Daoy (cell line): ENCODE data around the gene MAD1L1. TPM values are rescaled to one million over a fixed set of nuclear protein-coding genes. Genes with fewer than 3 reads are reported as not detected.

Experiments
- DNase-seq: peaks from one replicate; pipeline ENCODE4 v3.0.0-alpha.2; 2015; ENCODE audit warnings: low read depth
- total RNA-seq: library from RNA; depleted of rRNA; stranded (reverse); fragments of >200 nt; shearing (Covaris generic); gene quantifications from 2 replicates; pipeline ENCODE4 v1.2.3, GENCODE V29; 2014

MAD1L1 gene
- total RNA-seq, 1 experiment from 2014 or later = 103 TPM

DNA sequence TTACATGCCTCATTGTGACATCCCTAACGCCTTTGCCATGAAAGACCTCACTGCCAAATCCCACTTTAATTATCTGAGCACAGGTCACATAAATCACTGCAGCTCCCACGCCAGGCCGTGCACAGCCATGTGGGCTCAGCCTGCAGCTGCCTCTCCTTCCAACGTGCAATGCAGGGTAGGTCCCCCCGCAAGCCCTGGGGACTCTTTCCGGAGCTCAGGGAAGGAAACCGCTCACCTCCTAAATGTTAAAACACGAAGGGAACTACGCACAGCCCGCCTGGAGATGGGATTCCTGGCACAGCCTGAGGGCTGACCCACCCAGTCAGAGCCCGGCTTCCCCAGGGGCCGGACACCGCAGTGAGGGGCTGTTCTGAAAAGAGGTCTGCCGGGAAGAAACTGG, 128.0 kb downstream of the MAD1L1 start:
- no peak for DNase-seq

DNA sequence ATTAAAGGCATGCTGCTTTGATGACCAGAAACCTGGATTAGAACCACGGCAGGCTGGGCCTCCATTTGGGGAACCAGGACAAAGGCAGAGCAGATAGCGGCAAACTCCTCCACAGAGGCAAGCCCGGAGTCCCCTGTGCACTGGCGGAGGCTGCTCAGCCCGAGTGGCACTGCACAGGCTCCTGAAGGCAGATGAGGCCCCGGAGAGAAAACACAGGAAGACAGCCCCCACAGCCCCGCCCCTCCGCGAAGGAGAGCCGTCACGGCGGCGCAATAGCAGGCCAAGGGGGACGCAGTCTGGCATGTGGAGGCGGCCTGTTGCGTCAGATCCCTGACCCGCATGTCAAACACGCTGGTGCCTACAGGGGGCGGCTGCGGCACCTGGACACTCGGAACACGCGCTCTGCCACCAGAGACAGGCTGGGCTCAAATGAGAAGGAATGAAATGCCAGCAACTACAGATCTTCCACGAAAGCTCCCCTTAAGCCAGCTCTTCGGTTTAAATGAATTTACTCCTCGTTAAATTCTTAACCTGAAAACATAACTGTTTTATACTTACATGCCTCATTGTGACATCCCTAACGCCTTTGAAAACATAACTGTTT, 128.5 kb downstream of the MAD1L1 start:
- peak; percentile 84 for DNase-seq

DNA sequence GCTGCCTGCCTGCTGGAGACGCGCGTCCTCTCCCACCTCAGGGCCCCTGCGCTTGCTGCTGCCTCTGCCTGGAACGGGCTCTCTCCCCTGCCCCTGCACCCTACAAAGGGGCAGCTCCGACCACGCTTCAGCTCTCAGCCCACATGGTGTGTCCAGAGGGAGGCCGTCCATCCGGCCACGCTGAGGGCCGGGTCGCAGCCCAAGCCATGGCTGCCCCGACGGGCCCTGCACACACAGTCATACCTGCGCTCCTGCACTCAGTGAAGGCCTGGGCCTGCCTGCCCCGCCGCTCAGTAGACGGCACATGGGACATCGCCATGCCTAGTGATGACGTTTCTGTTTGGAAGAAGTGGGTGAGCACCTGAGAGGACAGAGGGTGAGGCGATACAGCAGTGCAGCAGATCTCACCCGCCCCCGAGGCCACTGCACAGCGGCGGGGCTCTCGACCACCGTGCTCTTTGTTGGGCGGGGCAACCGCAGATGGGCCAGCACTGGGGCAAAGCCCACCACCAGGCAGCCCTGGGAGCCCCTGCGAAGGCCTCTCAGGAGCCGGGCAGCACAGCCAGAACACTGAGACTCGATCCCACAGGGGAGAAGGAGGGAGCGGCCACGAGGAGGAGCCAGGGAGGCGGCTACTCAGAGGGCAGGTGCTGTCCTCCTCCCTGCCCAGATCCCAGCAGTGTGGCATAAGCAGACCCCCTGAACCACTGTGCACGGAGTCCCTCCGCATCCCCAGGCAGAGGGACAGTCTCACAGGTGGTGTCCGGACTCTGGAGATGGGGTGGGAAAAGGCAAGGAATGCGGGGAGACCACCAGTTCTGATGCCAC, 129.5 kb downstream of the MAD1L1 start:
- no peak for DNase-seq

DNA sequence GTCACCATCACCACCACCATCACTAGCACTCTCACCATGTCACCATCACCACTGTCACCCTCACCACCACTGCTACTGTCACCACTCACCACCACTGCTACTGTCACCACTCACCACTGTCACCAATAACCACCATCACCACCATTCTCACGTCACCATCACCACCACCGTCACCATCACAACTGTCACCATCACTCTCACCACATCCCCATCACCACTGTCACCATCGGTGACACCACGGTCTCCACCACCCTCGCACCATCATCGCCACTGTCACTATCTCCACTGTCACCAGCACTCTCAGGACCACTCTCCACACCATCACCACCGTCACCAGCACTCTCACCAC, 130.4 kb downstream of the MAD1L1 start:
- DNase-seq = no peak

DNA sequence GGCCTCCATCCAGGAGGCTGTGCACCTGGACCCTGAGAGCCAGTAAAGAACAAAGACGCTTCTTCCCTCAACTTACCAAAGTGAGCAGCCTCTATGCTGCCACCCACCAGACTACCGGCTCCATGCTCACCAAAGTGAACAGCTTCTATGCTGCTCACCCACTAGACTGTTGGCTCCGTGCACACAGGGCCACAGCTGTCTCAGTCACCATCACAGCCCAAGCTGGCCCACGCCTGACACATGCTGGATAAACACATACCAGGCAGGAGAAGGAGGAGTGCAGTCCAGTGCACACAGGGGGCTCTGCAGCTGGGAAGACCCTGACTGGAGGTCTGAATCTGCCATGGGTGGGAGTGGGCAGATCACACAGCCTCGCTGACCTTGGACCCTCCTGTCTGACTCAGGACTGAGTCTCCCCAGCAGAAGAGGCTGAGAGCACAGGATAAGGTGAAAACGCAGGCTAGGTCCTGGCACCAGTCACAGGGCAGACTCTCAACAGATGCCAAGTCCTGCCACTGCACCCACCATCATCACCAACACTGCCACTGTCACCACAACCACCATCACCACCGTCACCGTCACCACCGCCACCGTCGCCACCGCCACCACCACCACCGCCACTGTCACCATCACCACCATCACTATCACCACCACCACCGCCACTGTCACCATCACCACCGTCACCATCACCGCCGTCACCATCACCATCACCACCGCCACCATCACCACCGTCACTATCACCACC, 130.9 kb downstream of the MAD1L1 start:
- DNase-seq = no peak

DNA sequence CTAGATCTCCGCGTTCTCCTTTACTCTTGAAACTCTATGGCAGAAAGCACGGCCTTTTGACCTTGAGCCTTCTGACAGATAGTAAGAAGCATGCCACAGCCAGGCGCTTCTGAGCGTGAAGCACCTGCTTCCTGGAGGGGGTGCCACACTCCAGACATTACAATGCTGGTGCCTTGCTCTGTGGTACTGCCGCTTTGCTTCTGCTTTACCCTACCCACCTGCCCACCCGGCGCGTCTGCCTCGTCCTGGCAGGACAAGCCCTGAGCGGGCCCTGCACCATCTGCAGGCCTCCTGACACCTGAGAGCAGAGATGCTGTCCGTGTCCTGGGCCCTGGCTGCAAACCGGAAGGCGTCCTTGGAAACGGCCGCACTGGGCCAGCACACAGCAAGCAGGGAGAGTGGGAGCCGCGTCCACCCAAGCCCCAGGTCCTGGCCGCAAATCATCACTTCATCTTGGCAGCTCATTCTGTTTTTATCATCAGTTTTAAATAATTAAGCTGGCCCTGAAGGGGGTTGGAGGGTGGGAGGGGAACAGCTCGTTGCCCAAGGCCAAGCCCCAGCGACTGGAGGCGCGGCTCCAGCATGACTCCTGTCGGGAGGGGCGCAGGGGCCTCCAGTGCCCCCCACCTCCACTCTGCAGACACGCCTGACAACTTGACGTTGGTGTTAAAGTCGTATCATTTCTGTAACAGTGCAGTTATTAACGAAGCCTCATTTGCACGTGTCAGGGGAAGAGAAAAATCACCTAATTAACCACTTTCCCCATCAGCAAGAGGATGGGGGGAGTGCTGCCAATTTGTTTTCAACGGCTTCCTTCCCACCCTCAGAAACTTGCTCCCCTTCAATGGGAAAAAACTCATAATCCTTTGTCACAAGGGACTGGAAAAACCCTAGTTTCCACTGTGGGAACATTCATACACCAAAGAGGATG, 132.2 kb downstream of the MAD1L1 start:
- no peak for DNase-seq

DNA sequence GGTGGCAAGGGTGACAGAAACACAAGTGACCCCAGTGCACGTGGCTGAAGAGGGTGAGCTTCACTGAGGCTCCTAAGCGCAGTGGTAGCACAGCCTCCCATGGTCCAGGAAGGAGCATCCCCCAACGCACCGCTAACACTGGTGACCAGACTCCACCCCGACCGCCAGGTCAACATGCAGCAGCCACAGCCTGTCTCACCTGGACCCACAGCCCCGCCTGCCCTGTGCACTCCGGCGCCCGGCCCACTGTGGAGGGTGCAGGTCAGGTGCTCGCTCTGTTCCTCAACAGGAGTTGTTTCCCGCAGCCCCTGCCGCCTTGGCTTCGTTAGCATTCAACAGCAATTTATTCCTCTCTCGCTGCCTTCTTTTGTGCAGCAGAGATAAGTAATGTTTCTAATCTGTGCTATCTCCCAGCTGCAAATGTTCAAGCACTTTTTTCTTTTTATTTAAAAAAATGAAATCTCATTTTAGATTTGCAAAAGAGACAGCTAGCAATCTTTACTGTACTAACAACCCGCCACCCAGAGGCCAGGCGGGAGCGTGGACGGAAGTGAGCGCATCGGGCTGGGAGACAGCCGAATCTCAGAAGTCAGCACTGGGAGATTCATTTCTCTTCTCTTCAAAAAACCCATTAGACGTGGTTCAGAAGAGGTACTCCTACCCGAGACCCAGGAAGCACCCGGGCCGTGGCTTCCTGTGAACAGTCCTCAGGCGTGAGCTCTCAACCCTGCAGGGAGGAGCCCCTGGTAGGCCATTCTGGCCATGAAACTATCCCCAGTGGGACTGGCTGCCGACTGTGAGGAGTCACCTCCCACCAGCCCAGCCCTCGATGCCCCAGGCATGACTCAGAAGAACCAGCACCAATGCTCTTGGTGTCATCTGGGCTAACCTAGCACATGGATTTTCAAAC, 133.4 kb downstream of the MAD1L1 start:
- DNase-seq = peak; percentile 35

DNA sequence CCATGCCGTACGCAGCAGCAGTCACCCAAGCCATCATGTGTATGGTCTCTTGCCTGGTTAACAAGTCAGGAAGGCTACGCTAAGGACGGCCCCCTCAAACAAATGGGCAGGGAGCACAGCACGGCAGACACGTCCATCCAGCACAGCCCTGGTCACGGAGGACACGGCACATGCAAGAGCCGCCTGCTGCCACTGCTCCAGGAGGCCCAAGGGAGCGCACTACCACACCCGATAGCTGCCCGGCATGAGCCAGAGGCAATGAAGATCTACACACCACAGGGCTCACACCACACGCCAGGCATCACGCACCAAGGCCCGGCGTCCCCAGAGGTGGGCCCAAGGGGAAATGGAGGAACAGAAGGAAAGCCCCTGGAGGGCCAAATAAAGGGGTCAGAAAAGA, 134.2 kb downstream of the MAD1L1 start:
- no peak for DNase-seq

DNA sequence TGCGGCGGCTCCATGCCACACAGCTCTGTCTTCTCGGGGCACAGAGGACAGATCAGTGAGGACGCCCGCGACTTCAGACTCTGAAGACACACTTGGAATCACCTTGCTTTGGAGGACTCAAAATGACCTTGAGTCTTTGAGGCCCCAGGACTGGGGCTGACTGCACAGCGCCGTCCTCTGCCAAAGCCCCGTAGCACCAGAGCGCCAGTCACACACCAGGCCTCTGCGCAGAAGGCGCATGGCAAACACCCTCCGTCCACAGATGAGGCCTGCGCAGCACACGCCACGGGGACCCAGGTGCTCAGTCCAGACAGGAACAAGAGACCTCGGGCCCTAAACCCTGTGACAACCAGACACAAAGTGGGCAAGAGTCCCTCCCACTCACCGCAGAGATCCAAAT, 134.7 kb downstream of the MAD1L1 start:
- DNase-seq = no peak

DNA sequence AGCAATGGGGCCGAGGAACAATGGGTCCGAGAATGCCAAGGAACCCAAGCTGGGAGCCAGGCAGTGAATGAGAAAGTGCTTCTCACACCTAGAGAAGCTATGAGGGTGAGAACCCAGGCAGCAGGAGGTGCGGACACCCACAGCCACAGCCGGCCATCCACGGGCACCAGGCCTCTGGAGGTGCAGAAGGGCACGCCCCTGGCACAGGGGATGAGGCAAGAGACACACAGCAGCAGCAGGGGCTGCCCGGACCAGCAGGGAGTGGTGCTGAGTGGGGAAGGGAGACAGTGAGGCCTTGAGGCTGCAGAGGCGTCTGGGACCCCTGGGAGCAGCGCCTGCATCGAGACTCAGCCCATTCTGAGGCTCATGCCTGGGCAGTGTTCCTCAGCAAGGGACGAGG, 135.3 kb downstream of the MAD1L1 start:
- no peak for DNase-seq

DNA sequence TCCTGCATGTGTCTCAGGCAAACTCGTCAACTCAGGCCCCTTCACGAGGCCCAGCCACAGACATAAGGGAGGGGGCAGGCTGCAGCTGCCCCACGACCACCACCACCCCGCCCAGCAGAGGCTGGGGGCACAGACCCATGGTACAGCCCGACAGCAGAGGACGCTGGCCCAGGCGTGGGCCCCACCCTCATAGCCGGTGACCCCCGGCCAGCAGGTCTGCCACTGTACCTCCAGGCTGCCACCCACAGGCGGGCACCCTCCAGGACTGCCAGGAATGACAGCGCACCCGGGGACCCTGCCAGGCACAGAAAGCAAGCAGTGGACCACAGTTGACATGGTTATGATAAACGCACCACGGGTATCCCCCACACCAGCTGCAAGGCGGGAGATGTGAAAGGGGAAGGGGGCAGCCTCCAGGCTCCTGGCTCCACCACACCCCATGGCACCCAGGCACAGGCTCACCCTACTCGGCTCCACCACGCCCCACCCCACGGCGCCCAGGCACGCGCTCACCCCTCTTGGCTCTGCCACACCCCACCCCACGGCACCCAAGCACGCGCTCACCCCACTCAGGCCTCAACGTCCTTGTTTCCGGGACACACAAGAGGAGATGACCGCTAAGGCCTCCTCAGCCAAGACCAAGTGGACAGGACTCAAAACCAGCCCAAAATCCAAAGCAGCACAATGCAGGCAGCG, 135.9 kb downstream of the MAD1L1 start:
- DNase-seq = no peak

DNA sequence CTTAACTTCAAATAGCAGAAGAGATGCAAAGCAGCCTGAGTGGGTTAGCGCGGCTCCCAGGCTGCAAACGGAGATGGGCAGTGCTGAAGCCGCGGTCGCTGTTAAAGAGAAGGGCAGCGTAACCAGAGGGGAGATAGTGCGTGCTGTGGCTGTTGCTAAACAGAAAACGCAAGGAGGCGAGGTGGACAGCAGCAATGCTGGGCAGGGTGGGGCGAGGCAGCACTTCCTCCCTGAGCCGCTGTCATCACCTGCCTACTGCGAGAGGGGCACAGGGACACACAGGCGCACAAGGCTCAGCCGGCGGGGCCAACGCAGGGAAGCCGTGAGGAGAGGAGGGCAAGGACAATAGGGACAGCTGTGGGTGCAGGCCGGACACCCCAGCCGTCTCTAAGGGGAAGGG, 137.3 kb downstream of the MAD1L1 start:
- DNase-seq = no peak

DNA sequence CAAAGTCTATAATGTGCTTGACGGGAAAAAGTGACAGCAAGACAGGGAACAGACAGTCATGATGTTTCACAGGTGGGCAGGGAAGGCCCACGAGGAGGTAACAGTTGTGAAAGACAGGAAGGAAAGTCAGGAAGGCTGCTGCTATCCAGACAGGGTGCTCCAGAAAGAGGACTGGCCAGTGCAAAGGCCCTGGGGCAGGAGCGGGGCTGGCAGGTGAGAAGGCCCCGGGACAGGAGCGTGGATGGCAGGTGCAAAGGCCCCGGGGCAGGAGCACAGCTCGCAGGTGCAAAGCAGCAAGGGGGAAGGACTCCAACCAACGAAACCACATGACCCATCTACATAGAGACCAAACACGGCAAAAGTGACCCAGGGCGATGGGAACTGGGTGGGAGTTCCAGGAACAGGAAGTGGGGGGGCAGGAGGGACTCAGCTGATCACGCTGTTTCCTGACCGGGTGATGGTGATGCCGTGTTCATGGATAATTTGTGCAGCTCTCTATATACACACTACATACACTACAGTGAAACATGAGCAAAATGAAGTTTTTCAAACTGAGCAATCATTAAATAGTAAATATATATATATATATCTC, 138.2 kb downstream of the MAD1L1 start:
- DNase-seq = no peak

DNA sequence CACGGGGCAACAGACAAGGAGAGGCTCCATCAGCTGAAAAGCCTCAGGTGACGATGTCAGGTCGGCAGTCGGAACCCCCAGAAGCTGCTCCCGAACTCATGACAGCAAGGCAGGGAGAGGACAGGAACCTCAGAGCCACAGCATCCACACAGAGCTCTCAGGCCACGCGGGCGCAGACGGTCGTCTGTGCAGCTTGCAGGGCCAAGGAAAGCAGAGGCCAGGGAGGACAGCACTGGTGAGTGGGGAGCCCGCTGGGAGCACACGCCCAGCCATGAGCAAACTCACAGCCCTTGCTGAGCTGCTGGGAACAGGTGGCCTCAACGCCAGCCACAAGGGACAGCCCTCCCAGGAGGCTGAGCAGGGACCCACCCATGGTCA, 138.9 kb downstream of the MAD1L1 start:
- no peak for DNase-seq

DNA sequence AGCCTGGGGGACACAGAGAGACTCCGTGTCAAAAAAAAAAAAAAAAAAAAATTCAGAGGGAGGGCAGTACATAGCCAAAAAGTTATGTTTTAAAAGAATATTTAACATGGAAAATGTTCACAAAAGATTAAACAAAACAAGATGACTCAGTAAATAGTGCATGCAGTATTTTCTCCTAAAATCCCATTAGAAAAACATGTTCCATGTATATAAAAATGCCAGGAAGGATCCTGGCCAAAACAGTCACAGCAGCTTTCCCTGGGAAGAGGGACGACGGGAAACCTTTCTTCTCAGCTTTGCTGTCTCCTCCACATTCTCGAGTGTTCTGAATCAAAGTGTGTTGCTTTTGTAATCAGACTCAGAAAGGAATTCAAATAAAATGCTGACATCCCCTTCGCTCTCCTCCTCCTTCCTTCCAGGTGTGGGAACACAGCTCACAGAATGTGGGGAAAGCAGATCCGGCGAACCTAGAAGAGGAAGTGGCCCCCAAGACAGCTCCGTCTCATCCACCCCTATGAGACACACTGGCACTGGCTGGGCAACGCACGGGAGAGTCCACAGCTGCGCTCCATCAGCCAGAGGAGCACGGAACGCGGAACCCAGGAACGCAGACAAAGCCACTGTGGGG, 139.4 kb downstream of the MAD1L1 start:
- DNase-seq = no peak

DNA sequence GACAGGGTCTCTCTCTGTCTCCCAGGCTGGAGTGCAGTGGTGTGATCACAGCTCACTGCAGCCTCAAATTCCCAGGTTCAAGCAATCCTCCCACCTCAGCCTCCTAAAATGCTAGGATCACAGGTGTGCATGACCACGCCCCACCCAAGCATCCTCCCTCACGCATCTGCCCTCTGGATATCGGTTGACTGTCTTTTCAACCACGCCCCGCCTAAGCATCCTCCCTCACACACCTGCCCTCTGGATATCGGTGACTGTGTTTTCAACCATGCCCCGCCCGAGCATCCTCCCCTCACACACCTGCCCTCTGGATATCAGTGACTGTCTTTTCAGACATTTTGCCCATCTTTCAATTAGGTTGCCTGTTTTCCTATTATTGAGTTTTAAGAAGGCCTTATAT, 140.5 kb downstream of the MAD1L1 start:
- no peak for DNase-seq

DNA sequence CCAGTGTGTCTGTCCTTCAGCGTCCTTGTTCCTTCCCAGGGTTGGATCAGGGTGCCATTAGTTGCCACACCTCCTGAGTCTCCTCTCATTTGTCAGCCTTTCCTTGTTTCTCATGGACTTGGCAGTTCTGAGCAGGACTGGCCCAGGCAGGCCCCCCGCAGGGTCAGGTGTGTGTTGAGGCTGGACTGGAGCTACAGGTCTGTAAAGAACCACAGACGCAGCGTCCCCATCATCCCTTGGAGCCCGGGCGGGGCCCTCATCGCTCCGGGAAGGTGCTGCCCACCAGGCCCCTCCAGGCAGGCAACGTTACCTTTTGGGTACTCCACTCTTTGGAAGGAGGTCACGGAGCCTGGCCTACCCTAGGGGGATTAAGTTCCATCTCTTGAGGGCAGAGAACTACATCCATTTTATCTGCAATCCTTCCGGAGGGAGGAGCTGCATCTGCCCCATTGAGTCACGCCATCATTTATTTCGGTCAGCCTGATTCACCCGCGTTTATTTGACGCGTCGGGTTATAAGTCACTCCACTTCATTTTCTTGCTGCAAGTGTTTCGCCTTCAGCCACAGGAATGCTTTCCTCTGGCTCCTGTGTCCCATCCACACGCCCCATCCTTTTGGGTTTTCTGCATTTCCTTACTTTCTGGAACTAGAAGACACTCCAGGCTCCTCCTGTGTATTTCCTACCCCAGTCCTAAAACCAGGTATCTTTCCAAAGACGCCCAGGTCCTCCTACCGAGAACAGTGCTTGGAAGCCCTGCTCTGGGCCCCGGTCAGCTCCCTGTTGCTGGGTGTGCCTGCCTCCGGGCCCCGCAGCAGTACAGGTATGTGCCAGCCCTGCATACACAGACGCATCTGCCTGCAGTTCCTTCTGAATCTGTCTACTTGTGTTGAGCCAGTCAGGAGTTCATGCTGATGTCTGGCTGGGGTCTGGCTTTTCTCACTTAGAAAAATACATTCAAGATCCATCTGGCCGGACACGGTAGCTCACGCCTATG, 141.9 kb downstream of the MAD1L1 start:
- DNase-seq = no peak

DNA sequence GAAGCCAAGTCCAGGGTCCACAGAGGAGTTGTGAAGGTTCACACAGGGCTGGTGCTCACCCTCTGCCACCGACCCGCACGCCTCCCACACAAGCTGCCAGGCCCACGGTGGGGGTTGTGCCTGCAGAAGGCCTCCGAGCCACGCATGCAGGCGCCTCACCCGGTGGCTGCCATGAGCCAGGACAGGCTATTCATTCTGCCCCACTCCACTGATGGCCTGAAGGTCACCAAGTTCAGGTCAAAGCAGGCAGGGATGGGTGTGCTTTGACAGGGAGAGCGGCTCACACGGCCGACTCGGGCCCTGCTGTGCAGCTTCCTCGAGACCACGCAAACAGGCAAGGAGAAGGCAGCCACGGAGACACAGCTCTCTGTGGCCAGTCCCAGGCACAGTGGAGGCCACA, 143.9 kb downstream of the MAD1L1 start:
- DNase-seq = no peak
